GM13977 (cell line): ENCODE measurements around the gene DMAP1.
A peak's percentile ranks its signal among the peaks of the same experiment; 100 is the strongest.

Experiments
- DNase-seq: peaks from one replicate; pipeline ENCODE4 v3.0.0; 2012; ENCODE audit warnings: low spot score
- CTCF ChIP-seq: IDR thresholded peaks from 2 replicates; pipeline ENCODE4 v1.5.1; 2012; ENCODE audit warnings: mild to moderate bottlenecking, control low read depth; ENCODE audit not compliant: insufficient read depth; ENCODE audit errors: extremely low read depth, missing control alignments
- in situ Hi-C: fragments of 300-500 bp; cut with MboI; formaldehyde crosslinking; loops from one replicate; pipeline ENCODE4 v1.12.0; 2022; ENCODE audit warnings: low sequenced_read_pairs, low pct_unique_long_range_greater_than_20kb, mixed read lengths, inconsistent platforms; ENCODE audit not compliant: unreplicated experiment

DMAP1 gene

DNA sequence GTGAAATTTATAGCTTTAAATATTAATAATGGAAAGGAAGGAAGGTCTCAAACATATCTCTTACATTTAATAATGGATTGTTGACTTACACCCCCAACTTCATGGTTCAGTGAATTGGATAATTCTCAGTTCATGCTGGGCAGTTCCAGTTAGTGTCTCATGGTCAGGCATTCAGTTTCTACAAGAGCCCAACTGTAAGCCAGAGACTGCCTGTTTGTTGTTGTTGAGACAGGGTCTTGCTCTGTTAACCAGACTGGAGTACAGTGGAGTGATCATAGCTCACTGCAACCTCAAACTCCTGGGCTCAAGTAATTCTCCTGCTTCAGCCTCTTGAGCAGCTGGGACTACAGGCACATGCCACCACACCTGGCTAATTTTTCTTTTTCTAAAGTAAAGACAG, 5.0 kb upstream of the DMAP1 start:
- TF ChIP-seq CTCF, result no peak
- no peak for DNase-seq
- in situ Hi-C loops, result no loop called here

- in situ Hi-C loops, result no loop called here
- TF ChIP-seq CTCF, result no peak
- no peak for DNase-seq
Observed at GRCh38 chr1:44210595-44210994, 2.7 kb upstream of the DMAP1 start.

- peak; percentile 19 for DNase-seq
- no peak for TF ChIP-seq CTCF
- in situ Hi-C loops, result no loop called here
Observed at GRCh38 chr1:44212355-44213221, 683 bp upstream of the DMAP1 start.

DNA sequence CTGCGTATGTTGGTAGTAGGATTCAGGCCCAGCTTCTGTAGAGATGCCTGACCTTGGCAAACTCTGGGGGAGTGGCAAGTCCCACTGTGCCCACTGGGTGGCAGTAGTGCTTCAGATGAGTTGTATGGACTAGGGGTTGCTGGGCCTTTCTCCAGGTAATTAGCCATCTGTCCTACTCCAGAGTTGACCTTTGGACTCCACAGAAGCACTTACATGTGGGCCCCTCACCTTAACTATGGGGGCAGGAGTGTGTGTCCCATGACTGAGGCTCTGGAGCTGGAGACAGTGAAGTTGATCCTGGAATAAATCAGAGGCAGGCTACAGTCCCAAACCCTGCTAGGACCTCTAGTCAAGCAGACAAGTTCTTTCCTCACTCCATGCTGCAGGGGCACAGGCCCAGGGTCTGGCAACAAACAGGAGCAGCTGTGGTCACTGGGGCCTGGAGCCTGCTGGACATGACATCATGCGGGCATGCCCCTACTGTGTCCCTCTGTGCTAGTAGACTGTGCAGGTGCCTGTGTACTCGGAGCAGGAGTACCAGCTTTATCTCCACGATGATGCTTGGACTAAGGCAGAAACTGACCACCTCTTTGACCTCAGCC, 4.6 kb downstream of the DMAP1 start:
- in situ Hi-C loops, result no loop called here
- DNase-seq, result peak; percentile 78
- peak; percentile 88 for TF ChIP-seq CTCF

- in situ Hi-C loops, result no loop called here
- TF ChIP-seq CTCF, result no peak
- no peak for DNase-seq
Observed at GRCh38 chr1:44218503-44219300, 5.4 kb downstream of the DMAP1 start.

- DNase-seq, result no peak
- TF ChIP-seq CTCF, result no peak
- in situ Hi-C loops, result no loop called here
Observed at GRCh38 chr1:44219301-44219626, 6.0 kb downstream of the DMAP1 start.
